ENCODE measurements around the gene CTR9. TPM values are rescaled to one million over a fixed set of nuclear protein-coding genes. Genes with fewer than 3 reads are reported as not detected.

The CTR9 gene
- total and polyA plus RNA-seq, 9 of the 15 experiments (the other 6 are each of a cell fraction or from before 2014, with no cell fraction given): 25.4 to 79.3 (median 47.3) TPM

DNA sequence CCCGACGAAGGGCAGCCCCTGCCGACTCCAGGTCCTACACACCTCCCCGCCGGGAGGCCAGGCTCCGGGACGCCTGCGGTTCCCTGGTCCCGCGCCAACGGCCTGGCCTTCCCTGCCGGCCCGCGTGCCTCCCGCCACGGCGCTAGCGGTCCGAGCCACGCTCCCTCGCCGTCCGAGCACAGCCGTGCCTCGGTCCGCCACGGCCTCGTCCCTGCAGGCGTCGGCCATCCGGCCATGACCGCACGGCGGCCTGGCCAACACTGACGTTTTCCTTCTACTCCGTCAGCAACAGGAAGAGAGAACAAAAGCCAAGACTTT is 57.1 kb downstream of the CTR9 start (continued):
- TF ChIP-seq SAP30 (IDR thresholded peaks at IDR 0.05; ENCODE audit: borderline replicate concordance, insufficient read depth, low read depth, low read length, poor library complexity, severe bottlenecking) (peak; percentile 51), ZNF79 (CRISPR knock-in tag; IDR thresholded peaks at IDR 0.05; ENCODE audit: low read depth) (no peak), ZNF561 (CRISPR knock-in tag; conservative IDR thresholded peaks at IDR 0.05) (no peak), MAFK (IDR thresholded peaks at IDR 0.05; ENCODE audit: low read length) (no peak), MCM3 (IDR thresholded peaks at IDR 0.05) (no peak), ZNF740 (CRISPR knock-in tag; IDR thresholded peaks at IDR 0.05) (no peak), ZNF740 (tag; IDR thresholded peaks at IDR 0.05) (no peak), BRCA1 (IDR thresholded peaks at IDR 0.05) (no peak), BRCA1 (CRISPR knock-in tag; IDR thresholded peaks at IDR 0.05) (0 out of 2 replicates have a peak, but pooled peaks have one; percentile 53), RUNX1 (IDR thresholded peaks at IDR 0.05; ENCODE audit: low read depth) (0 out of 2 replicates have a peak, but pooled peaks have one; percentile 24), ZNF197 (CRISPR knock-in tag; IDR thresholded peaks at IDR 0.05; ENCODE audit: low read depth) (no peak), ZNF354B (CRISPR knock-in tag; IDR thresholded peaks at IDR 0.05) (no peak), NFIX (CRISPR knock-in tag; IDR thresholded peaks at IDR 0.05; ENCODE audit: low read depth) (no peak), HOXB6 (CRISPR knock-in tag; IDR thresholded peaks at IDR 0.05; ENCODE audit: borderline replicate concordance) (no peak), ADNP (tag; IDR thresholded peaks at IDR 0.05) (no peak), DLX4 (CRISPR knock-in tag; IDR thresholded peaks at IDR 0.05) (no peak), ZFP30 (CRISPR knock-in tag; IDR thresholded peaks at IDR 0.05; ENCODE audit: borderline replicate concordance) (no peak), U2AF1 (optimal IDR thresholded peaks at IDR 0.05; ENCODE audit: low read depth, low read length) (peak; percentile 22), ZNF408 (CRISPR knock-in tag; IDR thresholded peaks at IDR 0.05; ENCODE audit: low read depth) (no peak), ZNF445 (CRISPR knock-in tag; IDR thresholded peaks at IDR 0.05; ENCODE audit: low read depth) (no peak), ELF2 (CRISPR knock-in tag; IDR thresholded peaks at IDR 0.05) (no peak), CGGBP1 (CRISPR knock-in tag; IDR thresholded peaks at IDR 0.05) (no peak), ATF1 (CRISPR knock-in tag; IDR thresholded peaks at IDR 0.05) (no peak), ATF1 (tag; IDR thresholded peaks at IDR 0.05) (no peak)
- TF ChIP-seq, protein P1, sequence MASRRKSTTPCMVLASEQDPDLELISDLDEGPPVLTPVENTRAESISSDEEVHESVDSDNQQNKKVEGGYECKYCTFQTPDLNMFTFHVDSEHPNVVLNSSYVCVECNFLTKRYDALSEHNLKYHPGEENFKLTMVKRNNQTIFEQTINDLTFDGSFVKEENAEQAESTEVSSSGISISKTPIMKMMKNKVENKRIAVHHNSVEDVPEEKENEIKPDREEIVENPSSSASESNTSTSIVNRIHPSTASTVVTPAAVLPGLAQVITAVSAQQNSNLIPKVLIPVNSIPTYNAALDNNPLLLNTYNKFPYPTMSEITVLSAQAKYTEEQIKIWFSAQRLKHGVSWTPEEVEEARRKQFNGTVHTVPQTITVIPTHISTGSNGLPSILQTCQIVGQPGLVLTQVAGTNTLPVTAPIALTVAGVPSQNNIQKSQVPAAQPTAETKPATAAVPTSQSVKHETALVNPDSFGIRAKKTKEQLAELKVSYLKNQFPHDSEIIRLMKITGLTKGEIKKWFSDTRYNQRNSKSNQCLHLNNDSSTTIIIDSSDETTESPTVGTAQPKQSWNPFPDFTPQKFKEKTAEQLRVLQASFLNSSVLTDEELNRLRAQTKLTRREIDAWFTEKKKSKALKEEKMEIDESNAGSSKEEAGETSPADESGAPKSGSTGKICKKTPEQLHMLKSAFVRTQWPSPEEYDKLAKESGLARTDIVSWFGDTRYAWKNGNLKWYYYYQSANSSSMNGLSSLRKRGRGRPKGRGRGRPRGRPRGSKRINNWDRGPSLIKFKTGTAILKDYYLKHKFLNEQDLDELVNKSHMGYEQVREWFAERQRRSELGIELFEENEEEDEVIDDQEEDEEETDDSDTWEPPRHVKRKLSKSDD (conservative IDR thresholded peaks at IDR 0.05; ENCODE audit: low read length): no peak
- TF ChIP-seq, protein P2, sequence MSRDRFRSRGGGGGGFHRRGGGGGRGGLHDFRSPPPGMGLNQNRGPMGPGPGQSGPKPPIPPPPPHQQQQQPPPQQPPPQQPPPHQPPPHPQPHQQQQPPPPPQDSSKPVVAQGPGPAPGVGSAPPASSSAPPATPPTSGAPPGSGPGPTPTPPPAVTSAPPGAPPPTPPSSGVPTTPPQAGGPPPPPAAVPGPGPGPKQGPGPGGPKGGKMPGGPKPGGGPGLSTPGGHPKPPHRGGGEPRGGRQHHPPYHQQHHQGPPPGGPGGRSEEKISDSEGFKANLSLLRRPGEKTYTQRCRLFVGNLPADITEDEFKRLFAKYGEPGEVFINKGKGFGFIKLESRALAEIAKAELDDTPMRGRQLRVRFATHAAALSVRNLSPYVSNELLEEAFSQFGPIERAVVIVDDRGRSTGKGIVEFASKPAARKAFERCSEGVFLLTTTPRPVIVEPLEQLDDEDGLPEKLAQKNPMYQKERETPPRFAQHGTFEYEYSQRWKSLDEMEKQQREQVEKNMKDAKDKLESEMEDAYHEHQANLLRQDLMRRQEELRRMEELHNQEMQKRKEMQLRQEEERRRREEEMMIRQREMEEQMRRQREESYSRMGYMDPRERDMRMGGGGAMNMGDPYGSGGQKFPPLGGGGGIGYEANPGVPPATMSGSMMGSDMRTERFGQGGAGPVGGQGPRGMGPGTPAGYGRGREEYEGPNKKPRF (IDR thresholded peaks at IDR 0.05; ENCODE audit: low read depth, low read length): no peak
